Fibroblast of lung (primary cell): ENCODE measurements around the gene PRUNE2. TPM values are rescaled to one million over a fixed set of nuclear protein-coding genes. Genes with fewer than 3 reads are reported as not detected.
A peak's percentile ranks its signal among the peaks of the same experiment; 100 is the strongest.

ENCODE experiments used
- DNase-seq, 2 donors: peaks; one replicate each; pipeline versions ENCODE4 v3.0.0 to v3.0.0-alpha.2; 2010; ENCODE audit warnings: low read depth in 2 of 2
- H2AFZ ChIP-seq: 2 replicates; pipeline ENCODE4 v1.5.1; 2012; ENCODE audit warnings: low read length, control low read depth, inconsistent platforms
- H3K27ac ChIP-seq: 2 replicates; pipeline ENCODE4 v1.5.1; 2011; ENCODE audit warnings: low read length, control low read depth; ENCODE audit not compliant: insufficient read depth
- H3K27me3 ChIP-seq: 2 replicates; pipeline ENCODE4 v1.5.1; 2011; ENCODE audit warnings: mild to moderate bottlenecking, low read length; ENCODE audit not compliant: control insufficient read depth, insufficient read depth
- H3K36me3 ChIP-seq: 2 replicates; pipeline ENCODE4 v1.5.1; 2011; ENCODE audit warnings: low read length; ENCODE audit not compliant: control insufficient read depth, insufficient read depth
- H3K4me1 ChIP-seq: 2 replicates; pipeline ENCODE4 v1.5.1; 2011; ENCODE audit warnings: low read length; ENCODE audit not compliant: control insufficient read depth, insufficient read depth; ENCODE audit errors: extremely low read depth
- H3K4me2 ChIP-seq: 2 replicates; pipeline ENCODE4 v1.5.1; 2011; ENCODE audit warnings: low read length, control low read depth; ENCODE audit not compliant: insufficient read depth; ENCODE audit errors: extremely low read depth
- H3K4me3 ChIP-seq, 4 experiments: fragments of 200-600 bp in 1 of 4; sonication (generic) in 1 of 4; replicated peaks in 1 of 4; 2 replicates each; pipeline ENCODE4 v1.5.1; 2011 to 2016; ENCODE audit warnings: low read length in 4 of 4, low read depth in 3 of 4, mild to moderate bottlenecking in 3 of 4, control low read depth in 2 of 4, inconsistent platforms in 1 of 4, mixed read lengths in 1 of 4; ENCODE audit not compliant: insufficient read depth in 1 of 4; ENCODE audit errors: control extremely low read depth in 1 of 4
- H3K79me2 ChIP-seq: 2 replicates; pipeline ENCODE4 v1.5.1; 2012; ENCODE audit warnings: mild to moderate bottlenecking, low read length, inconsistent platforms; ENCODE audit not compliant: control insufficient read depth, insufficient read depth
- H3K9ac ChIP-seq: 2 replicates; pipeline ENCODE4 v1.5.1; 2011; ENCODE audit warnings: mild to moderate bottlenecking, low read length, control low read depth; ENCODE audit not compliant: insufficient read depth
- H3K9me3 ChIP-seq: 2 replicates; pipeline ENCODE4 v1.5.1; 2012; ENCODE audit warnings: low read depth, low read length; ENCODE audit not compliant: control insufficient read depth, insufficient read depth
- H4K20me1 ChIP-seq: 2 replicates; pipeline ENCODE4 v1.5.1; 2011; ENCODE audit warnings: low read length; ENCODE audit not compliant: control insufficient read depth, insufficient read depth; ENCODE audit errors: extremely low read depth
- CTCF ChIP-seq, 2 donors: IDR thresholded peaks in 1 of 2; conservative IDR thresholded peaks in 1 of 2; 1 replicate in 1 of 2; 2 replicates in 1 of 2; pipeline ENCODE4 v1.5.1; 2011 to 2012; ENCODE audit warnings: low read length in 2 of 2, control low read depth in 1 of 2, inconsistent platforms in 1 of 2, low read depth in 1 of 2, mild to moderate bottlenecking in 1 of 2
- EZH2 ChIP-seq: IDR thresholded peaks from 2 replicates; pipeline ENCODE4 v1.5.1; 2012; ENCODE audit warnings: low read length, control low read depth, mild to moderate bottlenecking; ENCODE audit errors: missing control alignments
- polyA plus RNA-seq, 2 donors: library from polyadenylated mRNA; depleted of rRNA in 1 of 2; stranded (reverse) in 1 of 2; unstranded in 1 of 2; fragments of >200 nt; gene quantifications; 2 replicates each; pipeline ENCODE4 v1.2.1, GENCODE V29; 2011 to 2012; ENCODE audit warnings: missing spikeins in 1 of 2
- total RNA-seq: library from RNA; depleted of rRNA; stranded (reverse); fragments of >200 nt; gene quantifications from 2 replicates; pipeline ENCODE4 v1.2.1, GENCODE V29; 2014

The PRUNE2 gene
- total and polyA plus RNA-seq, 2 donors (not counting 1 experiment from before 2014, with no cell fraction given), result 5.4 to 95.6 TPM

DNA sequence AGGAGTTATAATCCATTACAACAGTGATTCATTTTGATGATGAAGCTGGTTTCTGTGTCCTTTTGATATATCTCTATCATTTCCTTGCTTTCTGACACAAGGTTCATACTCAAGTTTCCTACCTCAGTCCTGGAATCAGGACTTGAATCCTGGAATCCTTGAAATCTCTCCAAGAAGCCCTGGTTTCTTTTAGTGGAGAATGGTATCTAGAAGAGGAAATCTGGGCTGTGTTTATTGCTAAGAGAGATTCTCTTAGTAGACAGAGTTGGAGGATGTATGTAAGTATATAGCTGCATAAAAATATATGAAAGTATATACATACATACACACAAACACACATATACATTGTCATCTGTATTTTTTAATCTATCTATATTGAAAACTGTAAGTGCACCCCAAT is 332.5 kb downstream of the PRUNE2 start:
- no peak for DNase-seq

GRCh38 chr9:76572151-76572550 is 333.8 kb downstream of the PRUNE2 start:
- peaks cover 1% of the 10 kb centered on the region for H3K36me3 ChIP-seq
- H3K4me2 ChIP-seq, result peak overlapping the region; percentile 15
- peak overlapping the region in 2 of 4 experiments; percentile 44 to 59 for H3K4me3 ChIP-seq
- no peak overlapping the region for H2AFZ ChIP-seq
- H3K27me3 ChIP-seq, result no peaks in the 10 kb centered on the region
- H3K79me2 ChIP-seq, result no peaks in the 10 kb centered on the region
- no peak for TF ChIP-seq EZH2
- no peak for TF ChIP-seq CTCF (conservative IDR thresholded peaks at IDR 0.05 in 1 of 2, IDR thresholded peaks at IDR 0.05 in 1 of 2; ENCODE audit: low read depth in 1 of 2, low read length in 2 of 2)
- H3K4me1 ChIP-seq, result no peaks in the 10 kb centered on the region
- DNase-seq, result no peak
- no peak overlapping the region for H3K9ac ChIP-seq
- H3K27ac ChIP-seq, result no peak overlapping the region
- H4K20me1 ChIP-seq, result no peaks in the 10 kb centered on the region
- H3K9me3 ChIP-seq, result no peaks in the 10 kb centered on the region

More for the DNA sequence above, 332.5 kb downstream of the PRUNE2 start:
- H3K9me3 ChIP-seq, result no peaks in the 10 kb centered on the region
- no peak overlapping the region for H2AFZ ChIP-seq
- no peaks in the 10 kb centered on the region for H3K27me3 ChIP-seq
- peaks cover 1% of the 10 kb centered on the region for H3K36me3 ChIP-seq
- H3K27ac ChIP-seq, result no peak overlapping the region
- H3K79me2 ChIP-seq, result no peaks in the 10 kb centered on the region
- no peaks in the 10 kb centered on the region for H3K4me1 ChIP-seq
- TF ChIP-seq EZH2 (no peak), CTCF (conservative IDR thresholded peaks at IDR 0.05 in 1 of 2, IDR thresholded peaks at IDR 0.05 in 1 of 2; ENCODE audit: low read depth in 1 of 2, low read length in 2 of 2) (no peak)
- no peak overlapping the region for H3K4me2 ChIP-seq
- H3K4me3 ChIP-seq, result no peak overlapping the region
- no peak overlapping the region for H3K9ac ChIP-seq
- no peaks in the 10 kb centered on the region for H4K20me1 ChIP-seq

- H3K27ac ChIP-seq, result no peak overlapping the region
- H3K4me2 ChIP-seq, result peak overlapping the region; percentile 15
- H2AFZ ChIP-seq, result no peak overlapping the region
- TF ChIP-seq CTCF (conservative IDR thresholded peaks at IDR 0.05 in 1 of 2, IDR thresholded peaks at IDR 0.05 in 1 of 2; ENCODE audit: low read depth in 1 of 2, low read length in 2 of 2) (no peak), EZH2 (no peak)
- H3K9ac ChIP-seq, result no peak overlapping the region
- no peaks in the 10 kb centered on the region for H3K27me3 ChIP-seq
- no peaks in the 10 kb centered on the region for H3K79me2 ChIP-seq
- no peaks in the 10 kb centered on the region for H4K20me1 ChIP-seq
- DNase-seq, result no peak
- peak overlapping the region; percentile 22 to 59 (median 42) for H3K4me3 ChIP-seq
- H3K4me1 ChIP-seq, result peaks cover 2% of the 10 kb centered on the region
- no peaks in the 10 kb centered on the region for H3K9me3 ChIP-seq
- peaks cover 1% of the 10 kb centered on the region for H3K36me3 ChIP-seq
These were observed 334.2 kb downstream of the PRUNE2 start for GRCh38 chr9:76571743-76572146.
